ENCODE data around the gene KCNH3. TPM values are rescaled to one million over a fixed set of nuclear protein-coding genes. Genes with fewer than 3 reads are reported as not detected.

The KCNH3 gene
- total and polyA plus RNA-seq, 8 donors = 0.55 to 3.2 (median 1.2) TPM

GRCh38 chr12:49496417-49497360 lies 42.1 kb upstream of the KCNH3 start:
- ATAC-seq (no peak), FAIRE-seq (no peak)
- TF ChIP-seq CTCF (IDR thresholded peaks at IDR 0.05) = no peak

GRCh38 chr12:49501895-49502294 lies 36.9 kb upstream of the KCNH3 start:
- no peaks in the 10 kb centered on the region for H3K36me3 ChIP-seq
- H3K4me3 ChIP-seq = no peak overlapping the region
- no peak for ATAC-seq
- intact Hi-C loops (cut with DNase I) = no loop called here
- H3K4me1 ChIP-seq = no peaks in the 10 kb centered on the region
- no peaks in the 10 kb centered on the region for H3K27me3 ChIP-seq
- H3K9me3 ChIP-seq = no peaks in the 10 kb centered on the region
- no peak overlapping the region for H3K27ac ChIP-seq
- DNase-seq = no peak
- 74% methylated on average over 1 of the region's 1 CpG for WGBS, 2 donors
- no peak for FAIRE-seq
- TF ChIP-seq CTCF (IDR thresholded peaks at IDR 0.05) = no peak

More at GRCh38 chr12:49496417-49497360, 42.1 kb upstream of the KCNH3 start:
- DNase-seq = no peak
- no peaks in the 10 kb centered on the region for H3K27me3 ChIP-seq
- H3K4me3 ChIP-seq = no peak overlapping the region
- no peaks in the 10 kb centered on the region for H3K4me1 ChIP-seq
- intact Hi-C loops (cut with DNase I) = no loop called here
- H3K9me3 ChIP-seq = no peaks in the 10 kb centered on the region
- H3K27ac ChIP-seq = no peak overlapping the region
- 85% methylated on average over 10 of the region's 10 CpGs for WGBS, 2 donors
- H3K36me3 ChIP-seq = no peaks in the 10 kb centered on the region

DNA sequence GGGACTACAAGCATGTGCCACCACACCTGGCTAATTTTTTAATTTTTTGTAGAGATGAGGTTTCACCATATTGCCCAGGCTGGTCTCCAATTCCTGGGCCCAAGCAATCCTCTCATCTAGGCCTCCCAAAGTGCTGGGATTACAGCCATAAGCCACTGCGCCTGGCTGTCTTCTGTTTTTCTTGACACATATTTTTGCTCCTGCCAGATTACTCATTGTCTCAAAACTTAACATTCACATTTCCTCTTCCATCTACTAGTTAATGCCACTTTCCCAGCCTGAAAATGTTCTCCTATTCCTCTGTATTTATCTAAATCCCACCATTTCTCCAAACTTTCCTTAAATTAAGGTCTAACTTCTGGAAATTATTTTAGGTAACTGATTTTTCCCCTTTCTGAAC lies 36.2 kb upstream of the KCNH3 start:
- Histone ChIP-seq H3K36me3 (no peaks in the 10 kb centered on the region), H3K4me1 (no peaks in the 10 kb centered on the region), H3K9me3 (no peaks in the 10 kb centered on the region), H3K27ac (no peak overlapping the region), H3K4me3 (no peak overlapping the region), H3K27me3 (no peaks in the 10 kb centered on the region)
- no peak for ATAC-seq
- FAIRE-seq = no peak
- TF ChIP-seq CTCF (IDR thresholded peaks at IDR 0.05) = no peak
- intact Hi-C loops (cut with DNase I) = no loop called here
- WGBS, 2 donors = 94 to 98% methylated on average over 1 of the region's 1 CpG
- no peak for DNase-seq

DNA sequence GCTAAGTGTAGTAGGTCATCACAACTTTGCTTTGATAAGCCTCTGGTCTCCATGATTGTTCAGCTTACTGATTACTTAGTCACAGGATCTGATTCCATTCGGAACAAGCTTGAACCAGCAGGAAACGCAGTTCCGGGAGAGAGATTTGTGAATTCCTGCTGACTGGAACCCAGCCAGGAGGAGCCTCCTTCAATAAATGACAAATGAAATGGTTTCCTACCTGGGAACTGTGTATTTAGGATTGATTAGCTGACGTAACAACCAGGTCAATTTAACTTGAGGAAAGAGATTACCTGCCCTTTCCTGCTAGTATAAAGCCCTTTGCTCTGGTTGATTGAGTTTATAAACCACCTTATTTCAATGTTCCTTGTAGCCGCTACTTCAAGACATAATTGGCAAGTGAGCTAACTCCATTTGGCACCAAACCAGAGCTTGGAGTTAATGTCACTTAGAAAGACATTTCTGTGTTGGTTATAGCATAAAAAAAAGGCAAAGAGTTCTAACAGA lies 35.1 kb upstream of the KCNH3 start:
- TF ChIP-seq CTCF (IDR thresholded peaks at IDR 0.05) = no peak
- DNase-seq = peak in 3 of 6 donors; percentile 26 to 31 (median 30)
- intact Hi-C loops (cut with DNase I) = no loop called here
- Histone ChIP-seq H3K4me1 (no peaks in the 10 kb centered on the region), H3K4me3 (no peak overlapping the region), H3K9me3 (no peaks in the 10 kb centered on the region), H3K27me3 (no peaks in the 10 kb centered on the region), H3K36me3 (no peaks in the 10 kb centered on the region), H3K27ac (peak overlapping the region in 2 of 4 donors; percentile 33 to 38)
- FAIRE-seq = no peak
- 42 to 52% methylated on average over 5 of the region's 5 CpGs for WGBS, 2 donors
- ATAC-seq = peak in 2 of 4 donors; percentile 64 to 71

DNA sequence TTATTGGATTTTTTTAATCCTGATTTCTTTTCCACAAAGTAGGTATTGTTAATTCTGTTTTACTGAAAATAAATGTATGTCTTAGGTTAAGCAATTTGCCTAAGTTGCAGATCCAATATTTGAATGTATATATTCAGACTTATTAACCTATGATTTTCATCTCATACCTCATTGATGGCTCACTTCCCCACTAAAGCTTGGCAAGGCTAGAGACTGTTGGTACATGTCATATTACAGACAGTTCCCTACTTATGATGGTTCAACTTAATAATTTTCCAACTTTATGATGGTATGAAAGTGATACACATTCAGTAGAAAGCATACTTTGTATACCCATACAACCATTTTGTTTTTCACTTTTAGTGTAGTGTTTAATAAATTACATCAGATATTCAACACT lies 33.2 kb upstream of the KCNH3 start:
- DNase-seq (no peak), ATAC-seq (no peak), FAIRE-seq (no peak)
- Histone ChIP-seq H3K4me1 (no peaks in the 10 kb centered on the region), H3K27me3 (no peaks in the 10 kb centered on the region), H3K36me3 (no peaks in the 10 kb centered on the region), H3K9me3 (no peaks in the 10 kb centered on the region), H3K4me3 (no peak overlapping the region), H3K27ac (no peak overlapping the region)
- intact Hi-C loops (cut with DNase I) = no loop called here
- TF ChIP-seq CTCF (IDR thresholded peaks at IDR 0.05) = no peak
